A673 (cell line): ENCODE results near the gene AATK. TPM values are rescaled to one million over a fixed set of nuclear protein-coding genes. Genes with fewer than 3 reads are reported as not detected.

Source experiments
- BruUV-seq: library from RNA; stranded (reverse); fragments of 400-500 nt; replicated peaks from 2 replicates; lab custom pipeline; 2021; lab: Mats Ljungman, UMichigan
- CTCF ChIA-PET: fragments of 300-600 bp; sonication (Branson Sonifier 250); formaldehyde crosslinking; loops from one replicate; lab custom pipeline; 2022; ENCODE audit warnings: antibody characterized with exemption; lab: Charles Lee
- POLR2A ChIA-PET: fragments of 300-600 bp; sonication (Branson Sonifier 250); formaldehyde crosslinking; loops from one replicate; lab custom pipeline; 2022; ENCODE audit warnings: antibody characterized with exemption; ENCODE audit not compliant: low non-redundant PET; lab: Charles Lee
- DNase-seq: peaks from one replicate; pipeline ENCODE4 v3.0.0-alpha.2; 2015; ENCODE audit warnings: low spot score
- H3K27ac ChIP-seq: fragments of 200-600 bp; sonication (generic); 2 replicates; pipeline ENCODE4 v1.5.1; 2016; ENCODE audit warnings: mixed run types, low read depth, mild to moderate bottlenecking, mixed read lengths, antibody characterized with exemption, low read length; ENCODE audit not compliant: poor library complexity, severe bottlenecking
- H3K27me3 ChIP-seq: fragments of 200-600 bp; sonication (generic); replicated peaks from 2 replicates; pipeline ENCODE4 v1.6.1; 2017; ENCODE audit warnings: mixed run types, low read depth, mild to moderate bottlenecking, mixed read lengths, antibody characterized with exemption, low read length; ENCODE audit not compliant: insufficient read depth, poor library complexity
- H3K36me3 ChIP-seq: fragments of 200-600 bp; sonication (generic); 2 replicates; pipeline ENCODE4 v1.6.1; 2016; ENCODE audit warnings: mixed run types, mild to moderate bottlenecking, mixed read lengths, antibody characterized with exemption, low read length; ENCODE audit not compliant: insufficient read depth, poor library complexity, severe bottlenecking
- H3K4me1 ChIP-seq: fragments of 200-600 bp; sonication (generic); 2 replicates; pipeline ENCODE4 v1.6.1; 2017; ENCODE audit warnings: mixed run types, mild to moderate bottlenecking, mixed read lengths, antibody characterized with exemption, low read length; ENCODE audit not compliant: insufficient read depth, poor library complexity, severe bottlenecking
- H3K4me3 ChIP-seq: fragments of 200-600 bp; sonication (generic); 2 replicates; pipeline ENCODE4 v1.5.1; 2016; ENCODE audit warnings: low read depth, mixed run types, mild to moderate bottlenecking, mixed read lengths, low read length; ENCODE audit not compliant: poor library complexity, severe bottlenecking
- H3K9me3 ChIP-seq: fragments of 200-600 bp; sonication (generic); 2 replicates; pipeline ENCODE4 v1.6.1; 2016; ENCODE audit warnings: mixed run types, low read depth, mild to moderate bottlenecking, mixed read lengths, antibody characterized with exemption, low read length; ENCODE audit not compliant: poor library complexity, severe bottlenecking
- EZH2 ChIP-seq: fragments of 200-600 bp; sonication (generic); IDR thresholded peaks from 2 replicates; pipeline ENCODE4 v1.6.1; 2017; ENCODE audit warnings: borderline replicate concordance, low read depth, mild to moderate bottlenecking, mixed read lengths, antibody characterized with exemption, low read length; ENCODE audit not compliant: poor library complexity, severe bottlenecking
- intact Hi-C: fragments of 100-400 bp; cut with micrococcal nuclease; formaldehyde crosslinking; loops from one replicate; pipeline ENCODE4 v1.10.0; 2022; ENCODE audit not compliant: unreplicated experiment
- total RNA-seq: library from RNA; stranded (reverse); gene quantifications from 2 replicates; pipeline ENCODE4 v1.2.3, GENCODE V29; 2021
- TF ChIP-seq, protein P1 (sequence below): fragments of 300-800, 200-600 bp; sonication (generic); conservative IDR thresholded peaks from 2 replicates; pipeline ENCODE4 v1.5.1; 2017; ENCODE audit warnings: low read depth, mild to moderate bottlenecking, antibody characterized with exemption, low read length, moderate library complexity, mixed read lengths

Gene AATK
- total RNA-seq, 1 experiment from 2014 or later: 0.90 TPM

DNA sequence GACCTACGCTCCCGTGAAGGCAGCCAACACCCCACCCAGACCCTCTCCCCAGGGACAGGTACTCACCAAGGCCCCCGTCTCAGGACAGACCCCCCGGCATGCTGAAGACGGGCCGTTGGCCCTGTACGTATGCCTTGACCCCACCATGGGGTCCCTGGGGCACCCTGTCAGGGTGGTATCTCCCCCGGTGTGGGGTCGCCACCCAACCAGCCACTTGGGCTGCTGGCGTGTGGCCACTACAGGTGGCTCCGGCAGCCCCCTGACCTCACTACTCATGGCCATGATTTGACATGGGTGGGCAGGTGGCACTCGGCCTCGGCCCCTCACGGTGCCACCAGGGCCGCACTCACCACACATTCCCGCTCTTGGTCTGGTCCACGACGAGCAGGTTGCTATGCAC is 41.6 kb downstream of the AATK start:
- Histone ChIP-seq H3K36me3 (no peaks in the 10 kb centered on the region), H3K9me3 (no peaks in the 10 kb centered on the region), H3K4me1 (no peaks in the 10 kb centered on the region), H3K27me3 (no peaks in the 10 kb centered on the region), H3K4me3 (no peak overlapping the region), H3K27ac (no peak overlapping the region)
- BruUV-seq: no TSS peak
- no peak for TF ChIP-seq EZH2
- TF ChIP-seq, protein P1, sequence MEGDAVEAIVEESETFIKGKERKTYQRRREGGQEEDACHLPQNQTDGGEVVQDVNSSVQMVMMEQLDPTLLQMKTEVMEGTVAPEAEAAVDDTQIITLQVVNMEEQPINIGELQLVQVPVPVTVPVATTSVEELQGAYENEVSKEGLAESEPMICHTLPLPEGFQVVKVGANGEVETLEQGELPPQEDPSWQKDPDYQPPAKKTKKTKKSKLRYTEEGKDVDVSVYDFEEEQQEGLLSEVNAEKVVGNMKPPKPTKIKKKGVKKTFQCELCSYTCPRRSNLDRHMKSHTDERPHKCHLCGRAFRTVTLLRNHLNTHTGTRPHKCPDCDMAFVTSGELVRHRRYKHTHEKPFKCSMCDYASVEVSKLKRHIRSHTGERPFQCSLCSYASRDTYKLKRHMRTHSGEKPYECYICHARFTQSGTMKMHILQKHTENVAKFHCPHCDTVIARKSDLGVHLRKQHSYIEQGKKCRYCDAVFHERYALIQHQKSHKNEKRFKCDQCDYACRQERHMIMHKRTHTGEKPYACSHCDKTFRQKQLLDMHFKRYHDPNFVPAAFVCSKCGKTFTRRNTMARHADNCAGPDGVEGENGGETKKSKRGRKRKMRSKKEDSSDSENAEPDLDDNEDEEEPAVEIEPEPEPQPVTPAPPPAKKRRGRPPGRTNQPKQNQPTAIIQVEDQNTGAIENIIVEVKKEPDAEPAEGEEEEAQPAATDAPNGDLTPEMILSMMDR: no peak
- ChIA-PET CTCF (no interaction called here), POLR2A (no interaction called here)
- DNase-seq: no peak
- intact Hi-C loops: no loop called here

DNA sequence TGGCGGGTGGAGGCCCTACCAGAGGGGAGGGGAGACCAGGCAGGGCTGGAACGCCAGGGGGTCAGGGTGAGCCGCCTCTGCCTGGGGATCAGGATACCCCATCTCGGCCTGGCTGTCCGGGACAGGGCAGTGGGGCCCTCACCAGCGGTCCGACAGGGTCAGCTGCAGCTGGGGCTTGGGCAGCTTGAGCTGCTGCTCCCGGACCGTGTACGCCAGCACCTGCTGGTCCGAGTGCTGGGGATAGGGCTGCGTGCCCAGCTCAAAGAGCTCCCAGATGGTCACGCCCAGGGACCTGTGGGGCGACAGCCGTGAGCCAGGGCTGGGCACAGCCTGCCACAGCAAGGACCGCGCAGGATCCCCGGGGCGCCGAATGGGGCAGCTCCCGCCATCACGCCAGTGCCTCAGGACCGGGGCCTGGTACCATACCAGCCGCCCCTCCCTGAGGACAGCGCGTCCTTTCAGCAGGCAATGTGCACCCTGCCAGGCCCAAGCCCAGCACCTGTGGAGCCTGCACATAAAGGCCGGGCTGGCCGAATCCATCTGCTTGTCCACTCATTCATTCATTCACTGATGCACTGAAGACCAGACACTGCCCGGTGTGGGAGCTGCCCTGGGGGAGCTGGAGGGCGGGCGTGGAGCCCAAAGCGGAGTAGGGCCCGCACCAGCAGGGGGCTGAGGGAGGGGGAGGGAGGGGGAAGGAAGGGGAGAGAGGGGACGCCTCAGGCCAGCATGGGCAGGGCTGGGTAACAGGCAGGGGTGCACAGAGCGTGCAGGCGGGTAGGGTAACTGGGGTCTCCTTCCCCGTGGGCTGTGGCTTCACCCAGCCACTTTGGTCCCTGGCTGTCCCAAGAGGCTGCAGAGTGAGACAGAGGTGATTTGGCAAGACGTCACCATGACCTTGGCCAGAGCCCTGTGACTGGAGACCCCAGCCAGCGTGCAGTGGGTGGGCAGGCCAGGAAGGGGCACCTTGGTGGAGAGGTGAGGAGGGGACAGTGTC is 42.7 kb downstream of the AATK start:
- no peaks in the 10 kb centered on the region for H3K9me3 ChIP-seq
- no peaks in the 10 kb centered on the region for H3K36me3 ChIP-seq
- BruUV-seq: no TSS peak
- H3K4me1 ChIP-seq: peaks cover 10% of the 10 kb centered on the region
- ChIA-PET POLR2A (no interaction called here), CTCF (no interaction called here)
- no peak overlapping the region for H3K27ac ChIP-seq
- no peak for TF ChIP-seq EZH2
- TF ChIP-seq, protein P1: no peak
- intact Hi-C loops: no loop called here
- no peak for DNase-seq
- no peaks in the 10 kb centered on the region for H3K27me3 ChIP-seq
- no peak overlapping the region for H3K4me3 ChIP-seq

DNA sequence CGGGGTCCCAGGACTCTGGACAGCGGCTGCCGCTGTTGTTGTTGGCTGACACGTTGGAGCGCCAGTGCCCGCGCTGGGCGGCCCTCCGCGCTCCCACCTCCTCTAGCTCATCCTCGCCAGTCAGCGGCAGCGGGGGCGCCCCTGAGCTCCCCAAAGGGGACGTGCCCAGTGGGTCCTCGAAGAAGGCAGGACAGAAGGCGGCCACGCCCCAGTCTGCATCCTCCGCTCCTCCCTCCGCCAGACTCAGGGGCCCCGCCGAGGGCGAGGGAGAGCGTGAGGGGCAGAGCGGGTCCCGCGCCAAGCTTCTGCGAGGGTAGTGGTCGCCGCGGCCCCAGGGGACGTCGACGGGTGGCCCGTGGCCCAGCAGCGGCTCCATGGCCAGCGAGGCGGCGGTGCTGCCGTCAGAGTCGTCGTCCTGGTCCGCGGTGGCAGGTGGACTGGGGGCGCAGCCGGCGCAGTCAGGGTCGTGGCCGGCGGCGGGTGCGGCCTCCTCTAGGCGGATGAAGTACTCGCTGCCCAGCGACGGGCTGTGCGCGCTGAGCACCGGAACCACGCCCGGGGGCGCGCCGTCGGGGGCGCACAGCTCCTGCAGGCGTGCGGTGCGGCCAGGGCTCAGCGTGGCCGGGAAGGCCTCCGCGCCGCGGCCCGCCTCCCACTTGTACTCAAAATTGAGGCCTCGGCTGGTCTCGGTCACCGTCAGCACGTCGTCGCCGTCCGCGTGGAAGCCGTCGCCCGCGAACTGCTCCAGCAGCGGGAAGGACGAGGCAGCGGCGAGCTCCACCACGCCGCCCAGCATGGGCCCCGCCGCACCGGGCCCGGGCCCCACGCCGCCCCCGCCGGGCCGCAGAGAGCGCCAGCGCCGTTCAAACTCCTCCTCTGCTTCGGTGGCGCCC is 43.9 kb downstream of the AATK start:
- ChIA-PET CTCF (no interaction called here), POLR2A (no interaction called here)
- Histone ChIP-seq H3K36me3 (no peaks in the 10 kb centered on the region), H3K27ac (no peak overlapping the region), H3K4me1 (peaks cover 14% of the 10 kb centered on the region), H3K4me3 (no peak overlapping the region), H3K27me3 (no peaks in the 10 kb centered on the region), H3K9me3 (no peaks in the 10 kb centered on the region)
- TF ChIP-seq EZH2: no peak
- TF ChIP-seq, protein P1: no peak
- BruUV-seq: no TSS peak
- no peak for DNase-seq
- intact Hi-C loops: no loop called here
